Sigmoid colon (tissue), 7 donors: ENCODE results near the gene SLC6A6. TPM values are rescaled to one million over a fixed set of nuclear protein-coding genes. Genes with fewer than 3 reads are reported as not detected.
A peak's percentile ranks its signal among the peaks of the same experiment; 100 is the strongest.

Experiments
- DNase-seq: peaks from one replicate; pipeline ENCODE4 v3.0.0-alpha.2; 2019
- H3K27ac ChIP-seq, 4 donors: fragments of 200-600 bp; sonication (generic); one replicate each; pipeline ENCODE4 v1.5.1; 2016 to 2019; ENCODE audit warnings: mild to moderate bottlenecking in 1 of 4
- H3K27me3 ChIP-seq, 3 donors: fragments of 200-600 bp; sonication (generic); one replicate each; pipeline ENCODE4 v1.5.1; 2019; ENCODE audit warnings: mild to moderate bottlenecking in 1 of 3
- H3K36me3 ChIP-seq, 4 donors: fragments of 200-600 bp; sonication (generic); one replicate each; pipeline ENCODE4 v1.5.1; 2016 to 2019
- H3K4me1 ChIP-seq, 4 donors: fragments of 200-600 bp; sonication (generic); one replicate each; pipeline ENCODE4 v1.5.1; 2017 to 2019
- H3K4me3 ChIP-seq, 4 donors: fragments of 200-600 bp; sonication (generic); one replicate each; pipeline ENCODE4 v1.5.1; 2017 to 2019; ENCODE audit warnings: mild to moderate bottlenecking in 2 of 4, moderate library complexity in 1 of 4
- H3K9me3 ChIP-seq, 4 donors: fragments of 200-600 bp in 3 of 4; sonication (generic) in 3 of 4; one replicate each; pipeline versions ENCODE4 v1.5.1 to v1.6.1; 2013 to 2019
- EP300 ChIP-seq, 4 donors: sonication (generic); formaldehyde crosslinking; IDR thresholded peaks; one replicate each; pipeline ENCODE4 v1.6.1; 2017; ENCODE audit warnings: antibody characterized with exemption in 4 of 4
- POLR2A ChIP-seq, 2 donors: fragments of 450-650 bp; IDR thresholded peaks; one replicate each; pipeline ENCODE4 v1.6.1; 2016; ENCODE audit warnings: antibody characterized with exemption in 2 of 2, mild to moderate bottlenecking in 2 of 2, moderate library complexity in 2 of 2
- POLR2AphosphoS5 ChIP-seq, 4 donors: sonication (generic); formaldehyde crosslinking; IDR thresholded peaks; one replicate each; pipeline ENCODE4 v1.6.1; 2017; ENCODE audit warnings: antibody characterized with exemption in 4 of 4
- WGBS, 2 donors: extraction: QIAGEN DNeasy Blood & Tissue Kit; methylation state at CpG; one replicate each; pipeline ENCODE4 v1.1.7; 2013; 5-methylcytosine and 5-hydroxymethylcytosine counted together
- intact Hi-C: fragments of 100-400 bp; cut with DNase I; formaldehyde crosslinking; loops from one replicate; pipeline ENCODE4 v1.15.1; 2023
- polyA plus RNA-seq, 3 donors: library from polyadenylated mRNA; stranded (reverse); fragments of 200-250 nt; gene quantifications; one replicate each; pipeline ENCODE4 v1.2.3, GENCODE V29; 2013
- total RNA-seq, 4 donors: library from RNA; depleted of rRNA; stranded (reverse); fragments of >200 nt; gene quantifications; one replicate each; pipeline ENCODE4 v1.1.0, GENCODE V29; 2016
- TF ChIP-seq, protein P1 (sequence below), 4 experiments: fragments of 450-650 bp in 3 of 4; fragments of 200-600 bp in 1 of 4; IDR thresholded peaks; one replicate each; pipeline ENCODE4 v1.5.1; 2016 to 2019; ENCODE audit warnings: antibody characterized with exemption in 4 of 4, mild to moderate bottlenecking in 3 of 4, moderate library complexity in 2 of 4
- donor health status: healthy with polysubstance abuse.
- donor health status: Bipolar disorder and iron deficiency.
- donor health status: healthy.

SLC6A6 gene
- total and polyA plus RNA-seq, 7 donors, result 2.3 to 19.1 (median 8.4) TPM

DNA sequence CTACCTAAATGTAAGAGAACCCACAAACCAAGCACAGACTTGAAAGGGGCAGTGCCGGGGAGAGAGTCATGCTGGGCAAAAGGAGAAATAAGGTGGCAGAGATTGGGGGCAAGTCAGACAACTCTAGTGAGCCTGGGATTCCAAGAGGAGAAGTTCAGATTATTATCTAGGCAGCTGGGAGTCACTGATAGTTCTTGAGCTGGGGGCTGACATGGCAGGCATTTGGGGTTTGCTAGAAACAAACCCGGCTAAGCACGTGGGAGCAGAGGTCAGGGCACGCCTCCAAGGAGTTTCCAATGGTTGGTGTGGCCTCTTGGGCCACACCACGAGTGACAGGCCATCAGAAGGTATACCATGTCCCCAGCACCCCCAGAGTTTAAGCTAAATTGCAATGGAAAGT, 27.6 kb downstream of the SLC6A6 start:
- no peak for TF ChIP-seq EP300 (IDR thresholded peaks at IDR 0.05)
- H3K27me3 ChIP-seq, result no peaks in the 10 kb centered on the region
- H3K27ac ChIP-seq, result no peak overlapping the region
- H3K36me3 ChIP-seq, result no peaks in the 10 kb centered on the region
- intact Hi-C loops, result no loop called here
- 71 to 80% methylated on average over 5 of the region's 5 CpGs for WGBS, 2 donors
- DNase-seq, result no peak
- peaks cover 0 to 54% (median 32%) of the 10 kb centered on the region in 4 donors for H3K4me1 ChIP-seq
- H3K4me3 ChIP-seq, result no peak overlapping the region
- H3K9me3 ChIP-seq, result no peaks in the 10 kb centered on the region

GRCh38 chr3:14430706-14431451, 28.5 kb downstream of the SLC6A6 start:
- Histone ChIP-seq H3K9me3 (no peaks in the 10 kb centered on the region), H3K27ac (peak overlapping the region; percentile 13 to 63 (median 46)), H3K27me3 (no peaks in the 10 kb centered on the region), H3K4me3 (no peak overlapping the region), H3K36me3 (no peaks in the 10 kb centered on the region), H3K4me1 (peaks cover 0 to 60% (median 35%) of the 10 kb centered on the region in 4 donors)
- no peak for DNase-seq
- TF ChIP-seq POLR2AphosphoS5 (IDR thresholded peaks at IDR 0.05) (no peak), EP300 (IDR thresholded peaks at IDR 0.05) (no peak), POLR2A (IDR thresholded peaks at IDR 0.05) (no peak)
- TF ChIP-seq, protein P1, sequence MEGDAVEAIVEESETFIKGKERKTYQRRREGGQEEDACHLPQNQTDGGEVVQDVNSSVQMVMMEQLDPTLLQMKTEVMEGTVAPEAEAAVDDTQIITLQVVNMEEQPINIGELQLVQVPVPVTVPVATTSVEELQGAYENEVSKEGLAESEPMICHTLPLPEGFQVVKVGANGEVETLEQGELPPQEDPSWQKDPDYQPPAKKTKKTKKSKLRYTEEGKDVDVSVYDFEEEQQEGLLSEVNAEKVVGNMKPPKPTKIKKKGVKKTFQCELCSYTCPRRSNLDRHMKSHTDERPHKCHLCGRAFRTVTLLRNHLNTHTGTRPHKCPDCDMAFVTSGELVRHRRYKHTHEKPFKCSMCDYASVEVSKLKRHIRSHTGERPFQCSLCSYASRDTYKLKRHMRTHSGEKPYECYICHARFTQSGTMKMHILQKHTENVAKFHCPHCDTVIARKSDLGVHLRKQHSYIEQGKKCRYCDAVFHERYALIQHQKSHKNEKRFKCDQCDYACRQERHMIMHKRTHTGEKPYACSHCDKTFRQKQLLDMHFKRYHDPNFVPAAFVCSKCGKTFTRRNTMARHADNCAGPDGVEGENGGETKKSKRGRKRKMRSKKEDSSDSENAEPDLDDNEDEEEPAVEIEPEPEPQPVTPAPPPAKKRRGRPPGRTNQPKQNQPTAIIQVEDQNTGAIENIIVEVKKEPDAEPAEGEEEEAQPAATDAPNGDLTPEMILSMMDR (IDR thresholded peaks at IDR 0.05), result no peak
- intact Hi-C loops, result no loop called here
- WGBS, 2 donors, result 75 to 84% methylated on average over 12 of the region's 12 CpGs

GRCh38 chr3:14431452-14431916, 29.1 kb downstream of the SLC6A6 start:
- WGBS, 2 donors, result 42 to 69% methylated on average over 10 of the region's 10 CpGs
- Histone ChIP-seq H3K27me3 (no peaks in the 10 kb centered on the region), H3K4me1 (peaks cover 0 to 60% (median 35%) of the 10 kb centered on the region in 4 donors), H3K36me3 (no peaks in the 10 kb centered on the region), H3K27ac (peak overlapping the region; percentile 13 to 63 (median 46)), H3K4me3 (no peak overlapping the region), H3K9me3 (no peaks in the 10 kb centered on the region)
- no peak for TF ChIP-seq EP300 (IDR thresholded peaks at IDR 0.05)
- intact Hi-C loops, result no loop called here
- no peak for DNase-seq

DNA sequence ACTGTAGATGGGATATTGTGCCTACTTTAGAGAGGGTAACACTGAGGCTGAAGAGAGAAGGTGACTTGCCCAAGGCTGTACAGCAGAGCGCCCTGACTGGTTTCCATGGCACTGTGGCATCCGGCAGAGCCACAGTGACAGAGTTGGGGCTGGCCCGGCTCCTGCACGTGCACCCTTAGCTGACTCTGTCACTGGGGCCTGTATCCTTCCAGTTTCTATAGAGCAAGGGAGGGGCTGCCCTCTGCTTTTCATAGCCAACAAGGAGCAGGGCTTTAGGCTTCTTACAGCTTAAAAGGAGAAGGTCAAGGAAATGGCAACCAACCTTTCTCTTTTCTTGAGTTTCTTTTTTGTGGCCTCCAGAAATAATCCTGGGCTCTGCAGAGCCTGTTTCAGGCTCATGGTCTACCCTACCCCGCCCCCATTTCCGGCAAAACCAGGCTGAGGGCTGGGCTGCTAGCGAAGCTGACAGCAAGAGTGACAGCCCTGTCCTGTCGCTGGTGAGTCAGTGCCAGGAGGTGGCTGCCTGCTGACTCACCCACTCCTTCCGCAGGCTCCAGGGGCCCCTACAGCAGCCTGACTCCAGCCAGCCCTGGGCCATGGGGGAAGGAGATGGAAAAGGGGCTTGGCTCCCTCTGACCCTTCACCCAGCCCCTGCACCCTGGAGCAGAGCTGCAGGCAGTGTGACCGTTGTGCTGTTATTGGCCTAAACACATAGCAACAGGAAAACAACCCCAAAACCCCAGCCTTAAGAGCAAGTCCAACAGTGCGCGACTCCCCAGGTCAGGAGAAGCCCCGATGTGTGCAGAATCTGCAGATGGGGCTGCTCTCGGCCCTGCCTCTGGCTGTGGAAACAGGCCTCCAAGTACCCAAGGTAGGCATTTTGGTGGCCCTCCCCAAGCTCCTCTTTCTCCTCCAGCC, 29.8 kb downstream of the SLC6A6 start:
- Histone ChIP-seq H3K9me3 (no peaks in the 10 kb centered on the region), H3K36me3 (no peaks in the 10 kb centered on the region), H3K4me3 (no peak overlapping the region), H3K4me1 (peaks cover 0 to 60% (median 35%) of the 10 kb centered on the region in 4 donors), H3K27me3 (no peaks in the 10 kb centered on the region), H3K27ac (peak overlapping the region; percentile 12 to 63 (median 46))
- peak in 1 of 4 donors; percentile 42 for TF ChIP-seq POLR2AphosphoS5 (IDR thresholded peaks at IDR 0.05)
- TF ChIP-seq, protein P1 (IDR thresholded peaks at IDR 0.05), result no peak
- TF ChIP-seq EP300 (IDR thresholded peaks at IDR 0.05), result no peak
- TF ChIP-seq POLR2A (IDR thresholded peaks at IDR 0.05), result no peak
- DNase-seq, result peak; percentile 87
- intact Hi-C loops, result no loop called here
- WGBS, 2 donors, result 11 to 20% methylated on average over 14 of the region's 14 CpGs

GRCh38 chr3:14433106-14433505, 30.7 kb downstream of the SLC6A6 start:
- Histone ChIP-seq H3K9me3 (no peaks in the 10 kb centered on the region), H3K4me3 (no peak overlapping the region), H3K4me1 (peaks cover 0 to 51% (median 33%) of the 10 kb centered on the region in 4 donors), H3K36me3 (no peaks in the 10 kb centered on the region), H3K27me3 (no peaks in the 10 kb centered on the region), H3K27ac (peak overlapping the region in 2 of 4 donors; percentile 12 to 46)
- 54 to 80% methylated on average over 8 of the region's 8 CpGs for WGBS, 2 donors
- no peak for DNase-seq
- intact Hi-C loops, result no loop called here
- TF ChIP-seq EP300 (IDR thresholded peaks at IDR 0.05) (no peak), POLR2A (IDR thresholded peaks at IDR 0.05) (no peak), POLR2AphosphoS5 (IDR thresholded peaks at IDR 0.05) (no peak)
- TF ChIP-seq, protein P1 (IDR thresholded peaks at IDR 0.05), result no peak
